GM12878 (cell line): ENCODE results near the gene ARHGAP15. TPM values are rescaled to one million over a fixed set of nuclear protein-coding genes. Genes with fewer than 3 reads are reported as not detected.

Experiments used
- ATAC-seq: fragments of 200-7000 bp; cut with Tn5 transposase; 3 replicates; pipeline ENCODE4 v1.9.1; 2020; ENCODE audit warnings: mild to moderate bottlenecking, moderate library complexity
- BruUV-seq: library from RNA; stranded (reverse); fragments of 400-500 nt; replicated peaks from 2 replicates; lab custom pipeline; 2021; lab: Mats Ljungman, UMichigan
- CTCF ChIA-PET: fragments of 300-600 bp; sonication (Branson Sonifier 250); formaldehyde crosslinking; extraction: SDS; loops from one replicate; lab custom pipeline; 2021; ENCODE audit warnings: inconsistent platforms; lab: Yijun Ruan, JAX
- POLR2A ChIA-PET: fragments of 350-600 bp; formaldehyde crosslinking; extraction: SDS; loops from one replicate; lab custom pipeline; 2021; ENCODE audit warnings: inconsistent platforms; lab: Charles Lee
- RAD21 ChIA-PET: fragments of 300-600 bp; sonication (Branson Sonifier 250); formaldehyde crosslinking; loops from one replicate; lab custom pipeline; 2023; ENCODE audit warnings: antibody characterized with exemption; ENCODE audit not compliant: unreplicated experiment; lab: Charles Lee
- SMC1A ChIA-PET: fragments of 300-600 bp; sonication (Branson Sonifier 250); formaldehyde crosslinking; loops from one replicate; lab custom pipeline; 2023; ENCODE audit not compliant: unreplicated experiment, uncharacterized antibody; lab: Charles Lee
- DNase-seq: peaks from one replicate; pipeline ENCODE4 v3.0.0-alpha.2; 2011; ENCODE audit warnings: low read depth, low spot score
- FAIRE-seq: peaks from 3 replicates; lab custom pipeline; 2011; peaks lifted over from hg19 to GRCh38; lab: Jason Lieb, UNC
- H2AFZ ChIP-seq: 2 replicates; pipeline ENCODE4 v1.6.0; 2011; ENCODE audit warnings: low read depth, low read length, control low read depth; ENCODE audit not compliant: control insufficient read depth
- H3K27ac ChIP-seq: 2 replicates; pipeline ENCODE4 v1.5.1; 2011; ENCODE audit warnings: control low read depth; ENCODE audit not compliant: control insufficient read depth, insufficient read depth
- H3K27me3 ChIP-seq, 2 experiments: replicated peaks in 1 of 2; 2 replicates each; pipeline versions ENCODE4 v1.6.0 to v1.6.1; 2011; ENCODE audit warnings: low read length in 1 of 2; ENCODE audit not compliant: control insufficient read depth in 2 of 2, insufficient read depth in 2 of 2
- H3K36me3 ChIP-seq, 2 experiments: 2 replicates each; pipeline ENCODE4 v1.5.1; 2011; ENCODE audit warnings: low read length in 1 of 2; ENCODE audit not compliant: control insufficient read depth in 2 of 2, insufficient read depth in 2 of 2
- H3K4me1 ChIP-seq: 2 replicates; pipeline ENCODE4 v1.6.1; 2011; ENCODE audit warnings: mild to moderate bottlenecking, low read length, moderate library complexity, mixed read lengths; ENCODE audit not compliant: control insufficient read depth, insufficient read depth
- H3K4me2 ChIP-seq: 2 replicates; pipeline ENCODE4 v1.6.0; 2011; ENCODE audit warnings: control low read depth; ENCODE audit not compliant: control insufficient read depth, insufficient read depth
- H3K4me3 ChIP-seq: fragments of 200-600 bp; sonication (generic); 2 replicates; pipeline ENCODE4 v1.5.1; 2016
- H3K79me2 ChIP-seq: 2 replicates; pipeline ENCODE4 v1.6.0; 2011; ENCODE audit warnings: low read length; ENCODE audit not compliant: control insufficient read depth, insufficient read depth
- H3K9ac ChIP-seq: 2 replicates; pipeline ENCODE4 v1.8.0; 2011; ENCODE audit warnings: low read length, control low read depth, mixed read lengths; ENCODE audit not compliant: control insufficient read depth, insufficient read depth
- H3K9me3 ChIP-seq: replicated peaks from 3 replicates; pipeline ENCODE4 v1.5.1; 2011; ENCODE audit warnings: mild to moderate bottlenecking, low read length; ENCODE audit not compliant: control insufficient read depth, insufficient read depth
- H4K20me1 ChIP-seq: 2 replicates; pipeline ENCODE4 v1.6.0; 2011; ENCODE audit not compliant: control insufficient read depth, insufficient read depth
- ATF7 ChIP-seq: fragments of 450-650 bp; IDR thresholded peaks from 2 replicates; pipeline ENCODE4 v1.6.1; 2016; ENCODE audit warnings: low read depth, mild to moderate bottlenecking
- CBX5 ChIP-seq: sonication (generic); IDR thresholded peaks from 2 replicates; pipeline ENCODE4 v1.6.1; 2016; ENCODE audit warnings: low read depth, moderate library complexity, mild to moderate bottlenecking, inconsistent platforms
- HDGF ChIP-seq: fragments of 450-650 bp; IDR thresholded peaks from 2 replicates; pipeline ENCODE4 v1.6.1; 2016; ENCODE audit warnings: antibody characterized with exemption
- NFYB ChIP-seq: IDR thresholded peaks from 2 replicates; pipeline ENCODE4 v1.6.1; 2011; ENCODE audit warnings: low read depth, mild to moderate bottlenecking, low read length, improper control_type of control experiment, moderate library complexity; ENCODE audit not compliant: insufficient read depth
- RAD51 ChIP-seq: fragments of 450-650 bp; IDR thresholded peaks from 2 replicates; pipeline ENCODE4 v1.6.1; 2016; ENCODE audit warnings: moderate library complexity, mild to moderate bottlenecking, inconsistent platforms
- SPI1 ChIP-seq: IDR thresholded peaks from 2 replicates; pipeline ENCODE4 v1.6.1; 2011; ENCODE audit warnings: low read depth, mild to moderate bottlenecking, low read length, moderate library complexity, borderline replicate concordance; ENCODE audit not compliant: insufficient read depth
- STAT1 ChIP-seq: fragments of 450-650 bp; conservative IDR thresholded peaks from 2 replicates; pipeline ENCODE4 v1.6.1; 2014; ENCODE audit warnings: antibody characterized with exemption, mild to moderate bottlenecking
- SUZ12 ChIP-seq: fragments of 200-600 bp; sonication (generic); IDR thresholded peaks from one replicate; pipeline ENCODE4 v1.6.1; 2018; ENCODE audit warnings: antibody characterized with exemption, mild to moderate bottlenecking; ENCODE audit not compliant: unreplicated experiment
- YBX1 ChIP-seq: fragments of 450-650 bp; IDR thresholded peaks from 2 replicates; pipeline ENCODE4 v1.6.1; 2016; ENCODE audit warnings: antibody characterized with exemption
- ZNF207 ChIP-seq: fragments of 450-650 bp; IDR thresholded peaks from 2 replicates; pipeline ENCODE4 v1.6.1; 2014; ENCODE audit warnings: antibody characterized with exemption, mild to moderate bottlenecking, borderline replicate concordance
- WGBS: methylation state at CpG from one replicate; pipeline ENCODE4 v1.1.6; 2016; ENCODE audit warnings: low lambda C conversion rate; ENCODE audit not compliant: insufficient replicate concordance, insufficient coverage; ENCODE audit errors: missing lambda C conversion rate; 5-methylcytosine and 5-hydroxymethylcytosine counted together
- in situ Hi-C: fragments of 300-500 bp; cut with MboI; formaldehyde crosslinking; loops from 9 replicates; pipeline ENCODE4 v1.14.3; 2018; ENCODE audit warnings: mixed read lengths
- intact Hi-C: fragments of 100-400 bp; cut with micrococcal nuclease; formaldehyde crosslinking; loops from one replicate; pipeline ENCODE4 v1.14.2; 2022; ENCODE audit not compliant: unreplicated experiment
- polyA plus RNA-seq, 11 experiments: library from polyadenylated mRNA; depleted of rRNA in 4 of 11; unstranded in 6 of 11; stranded (reverse) in 5 of 11; fragments of >200 nt; fragmentation: Nextera tagmentation in 4 of 11; fragmentation: Illumina TruSeq in 1 of 11; extraction: Ambion mirVana in 4 of 11; extraction: Trizol in 1 of 11; gene quantifications; 1 replicate in 1 of 11; 2 replicates in 10 of 11; pipeline versions ENCODE4 v1.2.1 to v1.2.3, GENCODE V29; 2011 to 2016; ENCODE audit warnings: inconsistent platforms in 2 of 11, missing spikeins in 2 of 11, low read depth in 1 of 11
- total RNA-seq, 4 experiments: library from RNA; depleted of rRNA in 3 of 4; stranded (reverse); fragments of >200 nt in 3 of 4; fragmentation: Illumina TruSeq in 1 of 4; extraction: Trizol in 1 of 4; gene quantifications; 2 replicates each; pipeline versions ENCODE4 v1.2.1 to v1.2.3, GENCODE V29; 2013 to 2021
- TF ChIP-seq, protein P1 (sequence below): fragments of 450-650 bp; conservative IDR thresholded peaks from 2 replicates; pipeline ENCODE4 v1.6.1; 2017; ENCODE audit warnings: mild to moderate bottlenecking, moderate library complexity
- TF ChIP-seq, protein P2 (sequence below): fragments of 450-650 bp; IDR thresholded peaks from 2 replicates; pipeline ENCODE4 v1.6.1; 2014; ENCODE audit warnings: mild to moderate bottlenecking
- TF ChIP-seq, protein P3 (sequence below): fragments of 450-650 bp; formaldehyde crosslinking; IDR thresholded peaks from 2 replicates; pipeline ENCODE4 v1.4.0; 2020; ENCODE audit warnings: mild to moderate bottlenecking, moderate library complexity
- TF ChIP-seq, protein P4 (sequence below): IDR thresholded peaks from 2 replicates; pipeline ENCODE4 v1.6.1; 2011; ENCODE audit warnings: mild to moderate bottlenecking, low read depth, low read length, moderate library complexity; ENCODE audit not compliant: insufficient replicate concordance

The ARHGAP15 gene
- total and polyA plus RNA-seq, 10 of the 15 experiments (the other 5 are each of a cell fraction or from before 2014, with no cell fraction given): 38.0 to 92.6 (median 66.7) TPM

DNA sequence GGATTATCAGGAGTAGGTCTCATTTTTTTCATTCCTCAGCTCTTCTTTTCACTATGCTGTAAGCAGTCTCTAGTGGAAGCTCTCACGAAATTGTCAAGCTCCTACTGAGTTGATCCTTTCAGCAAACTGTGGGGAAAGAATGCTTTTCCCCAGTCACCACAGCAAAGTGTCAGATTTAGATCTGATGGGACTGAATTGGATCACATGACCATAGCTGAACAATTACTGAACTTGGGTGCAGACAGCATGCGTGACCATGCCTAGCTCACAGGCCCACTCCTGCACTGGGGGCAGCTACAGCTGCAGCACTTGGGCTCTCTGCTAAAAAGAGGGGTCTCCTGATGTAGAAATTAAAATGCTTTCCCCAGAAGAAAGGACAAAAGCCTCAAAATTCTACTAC, 3.1 kb downstream of the ARHGAP15 start:
- ChIA-PET CTCF (interaction anchor here (0.5 to 8.7 kb wide), 12 partner anchors 11 to 234 kb away, joined by 3 to 88 read pairs (median 9); no protein-coding TSS in a partner anchor), POLR2A (interaction anchor here (0.7 to 9.5 kb wide), 5 partner anchors 11 to 44 kb away, joined by 3 to 129 read pairs (median 5); no protein-coding TSS in a partner anchor), RAD21 (interaction anchor here (0.8 to 5.8 kb wide), 12 partner anchors 9 to 126 kb away, joined by 3 to 91 read pairs (median 7); no protein-coding TSS in a partner anchor), SMC1A (interaction anchor here (0.6 to 10.8 kb wide), 14 partner anchors 8 to 90 kb away, joined by 3 to 148 read pairs (median 6); no protein-coding TSS in a partner anchor)
- in situ Hi-C loops: no loop called here
- ATAC-seq: peak; percentile 58
- intact Hi-C loops: loop anchor here (5.0 kb wide), 1 partner anchor 255 kb away; the partner anchor contains the start of gene KYNU
- Histone ChIP-seq H3K9ac (peak overlapping the region; percentile 59; the same call in 1 of the 2 replicates), H3K79me2 (peaks cover 78% of the 10 kb centered on the region), H4K20me1 (no peaks in the 10 kb centered on the region), H3K27ac (peak overlapping the region; percentile 66), H3K4me3 (peak overlapping the region; percentile 59), H3K4me1 (peaks cover 10% of the 10 kb centered on the region), H3K27me3 (no peaks in the 10 kb centered on the region), H3K9me3 (no peaks in the 10 kb centered on the region), H3K36me3 (no peaks in the 10 kb centered on the region), H3K4me2 (peak overlapping the region; percentile 89), H2AFZ (no peak overlapping the region; the same call in 1 of the 2 replicates)
- no TSS peak for BruUV-seq
- peak; percentile 44 for FAIRE-seq
- no peak for DNase-seq
- 9% methylated on average over 2 of the region's 2 CpGs for WGBS
- TF ChIP-seq, protein P1, sequence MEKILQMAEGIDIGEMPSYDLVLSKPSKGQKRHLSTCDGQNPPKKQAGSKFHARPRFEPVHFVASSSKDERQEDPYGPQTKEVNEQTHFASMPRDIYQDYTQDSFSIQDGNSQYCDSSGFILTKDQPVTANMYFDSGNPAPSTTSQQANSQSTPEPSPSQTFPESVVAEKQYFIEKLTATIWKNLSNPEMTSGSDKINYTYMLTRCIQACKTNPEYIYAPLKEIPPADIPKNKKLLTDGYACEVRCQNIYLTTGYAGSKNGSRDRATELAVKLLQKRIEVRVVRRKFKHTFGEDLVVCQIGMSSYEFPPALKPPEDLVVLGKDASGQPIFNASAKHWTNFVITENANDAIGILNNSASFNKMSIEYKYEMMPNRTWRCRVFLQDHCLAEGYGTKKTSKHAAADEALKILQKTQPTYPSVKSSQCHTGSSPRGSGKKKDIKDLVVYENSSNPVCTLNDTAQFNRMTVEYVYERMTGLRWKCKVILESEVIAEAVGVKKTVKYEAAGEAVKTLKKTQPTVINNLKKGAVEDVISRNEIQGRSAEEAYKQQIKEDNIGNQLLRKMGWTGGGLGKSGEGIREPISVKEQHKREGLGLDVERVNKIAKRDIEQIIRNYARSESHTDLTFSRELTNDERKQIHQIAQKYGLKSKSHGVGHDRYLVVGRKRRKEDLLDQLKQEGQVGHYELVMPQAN: no peak
- TF ChIP-seq HDGF (0 out of 2 replicates have a peak, but pooled peaks have one; percentile 33), SUZ12 (no peak), ZNF207 (no peak), RAD51 (peak; percentile 91), NFYB (peak; percentile 58; the same call in 1 of the 2 replicates), CBX5 (no peak), YBX1 (no peak), SPI1 (no peak), STAT1 (no peak), ATF7 (0 out of 2 replicates have a peak, but pooled peaks have one; percentile 8)
- TF ChIP-seq, protein P2, sequence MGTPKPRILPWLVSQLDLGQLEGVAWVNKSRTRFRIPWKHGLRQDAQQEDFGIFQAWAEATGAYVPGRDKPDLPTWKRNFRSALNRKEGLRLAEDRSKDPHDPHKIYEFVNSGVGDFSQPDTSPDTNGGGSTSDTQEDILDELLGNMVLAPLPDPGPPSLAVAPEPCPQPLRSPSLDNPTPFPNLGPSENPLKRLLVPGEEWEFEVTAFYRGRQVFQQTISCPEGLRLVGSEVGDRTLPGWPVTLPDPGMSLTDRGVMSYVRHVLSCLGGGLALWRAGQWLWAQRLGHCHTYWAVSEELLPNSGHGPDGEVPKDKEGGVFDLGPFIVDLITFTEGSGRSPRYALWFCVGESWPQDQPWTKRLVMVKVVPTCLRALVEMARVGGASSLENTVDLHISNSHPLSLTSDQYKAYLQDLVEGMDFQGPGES: no peak
- TF ChIP-seq, protein P3, sequence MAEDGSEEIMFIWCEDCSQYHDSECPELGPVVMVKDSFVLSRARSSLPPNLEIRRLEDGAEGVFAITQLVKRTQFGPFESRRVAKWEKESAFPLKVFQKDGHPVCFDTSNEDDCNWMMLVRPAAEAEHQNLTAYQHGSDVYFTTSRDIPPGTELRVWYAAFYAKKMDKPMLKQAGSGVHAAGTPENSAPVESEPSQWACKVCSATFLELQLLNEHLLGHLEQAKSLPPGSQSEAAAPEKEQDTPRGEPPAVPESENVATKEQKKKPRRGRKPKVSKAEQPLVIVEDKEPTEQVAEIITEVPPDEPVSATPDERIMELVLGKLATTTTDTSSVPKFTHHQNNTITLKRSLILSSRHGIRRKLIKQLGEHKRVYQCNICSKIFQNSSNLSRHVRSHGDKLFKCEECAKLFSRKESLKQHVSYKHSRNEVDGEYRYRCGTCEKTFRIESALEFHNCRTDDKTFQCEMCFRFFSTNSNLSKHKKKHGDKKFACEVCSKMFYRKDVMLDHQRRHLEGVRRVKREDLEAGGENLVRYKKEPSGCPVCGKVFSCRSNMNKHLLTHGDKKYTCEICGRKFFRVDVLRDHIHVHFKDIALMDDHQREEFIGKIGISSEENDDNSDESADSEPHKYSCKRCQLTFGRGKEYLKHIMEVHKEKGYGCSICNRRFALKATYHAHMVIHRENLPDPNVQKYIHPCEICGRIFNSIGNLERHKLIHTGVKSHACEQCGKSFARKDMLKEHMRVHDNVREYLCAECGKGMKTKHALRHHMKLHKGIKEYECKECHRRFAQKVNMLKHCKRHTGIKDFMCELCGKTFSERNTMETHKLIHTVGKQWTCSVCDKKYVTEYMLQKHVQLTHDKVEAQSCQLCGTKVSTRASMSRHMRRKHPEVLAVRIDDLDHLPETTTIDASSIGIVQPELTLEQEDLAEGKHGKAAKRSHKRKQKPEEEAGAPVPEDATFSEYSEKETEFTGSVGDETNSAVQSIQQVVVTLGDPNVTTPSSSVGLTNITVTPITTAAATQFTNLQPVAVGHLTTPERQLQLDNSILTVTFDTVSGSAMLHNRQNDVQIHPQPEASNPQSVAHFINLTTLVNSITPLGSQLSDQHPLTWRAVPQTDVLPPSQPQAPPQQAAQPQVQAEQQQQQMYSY (CRISPR knock-in tag): 0 out of 2 replicates have a peak, but pooled peaks have one; percentile 31
- TF ChIP-seq, protein P4, sequence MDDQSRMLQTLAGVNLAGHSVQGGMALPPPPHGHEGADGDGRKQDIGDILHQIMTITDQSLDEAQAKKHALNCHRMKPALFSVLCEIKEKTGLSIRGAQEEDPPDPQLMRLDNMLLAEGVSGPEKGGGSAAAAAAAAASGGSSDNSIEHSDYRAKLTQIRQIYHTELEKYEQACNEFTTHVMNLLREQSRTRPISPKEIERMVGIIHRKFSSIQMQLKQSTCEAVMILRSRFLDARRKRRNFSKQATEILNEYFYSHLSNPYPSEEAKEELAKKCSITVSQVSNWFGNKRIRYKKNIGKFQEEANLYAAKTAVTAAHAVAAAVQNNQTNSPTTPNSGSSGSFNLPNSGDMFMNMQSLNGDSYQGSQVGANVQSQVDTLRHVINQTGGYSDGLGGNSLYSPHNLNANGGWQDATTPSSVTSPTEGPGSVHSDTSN: no peak
